Tibial nerve (tissue), 4 donors: ENCODE measurements around the gene IL17B.

ENCODE experiments used
- EP300 ChIP-seq, 2 donors: sonication (generic); formaldehyde crosslinking; IDR thresholded peaks; one replicate each; pipeline ENCODE4 v1.6.1; 2017; ENCODE audit warnings: antibody characterized with exemption in 2 of 2, mild to moderate bottlenecking in 1 of 2
- POLR2A ChIP-seq, 2 donors: fragments of 450-650 bp; IDR thresholded peaks; one replicate each; pipeline ENCODE4 v1.6.1; 2017; ENCODE audit warnings: antibody characterized with exemption in 2 of 2, mild to moderate bottlenecking in 2 of 2, moderate library complexity in 2 of 2
- TF ChIP-seq, protein P1 (sequence below), 5 experiments: fragments of 200-600 bp in 3 of 5; fragments of 450-650 bp in 2 of 5; sonication (generic) in 3 of 5; IDR thresholded peaks; one replicate each; pipeline ENCODE4 v1.5.1; 2016 to 2019; ENCODE audit warnings: antibody characterized with exemption in 5 of 5, mild to moderate bottlenecking in 3 of 5, moderate library complexity in 2 of 5

DNA sequence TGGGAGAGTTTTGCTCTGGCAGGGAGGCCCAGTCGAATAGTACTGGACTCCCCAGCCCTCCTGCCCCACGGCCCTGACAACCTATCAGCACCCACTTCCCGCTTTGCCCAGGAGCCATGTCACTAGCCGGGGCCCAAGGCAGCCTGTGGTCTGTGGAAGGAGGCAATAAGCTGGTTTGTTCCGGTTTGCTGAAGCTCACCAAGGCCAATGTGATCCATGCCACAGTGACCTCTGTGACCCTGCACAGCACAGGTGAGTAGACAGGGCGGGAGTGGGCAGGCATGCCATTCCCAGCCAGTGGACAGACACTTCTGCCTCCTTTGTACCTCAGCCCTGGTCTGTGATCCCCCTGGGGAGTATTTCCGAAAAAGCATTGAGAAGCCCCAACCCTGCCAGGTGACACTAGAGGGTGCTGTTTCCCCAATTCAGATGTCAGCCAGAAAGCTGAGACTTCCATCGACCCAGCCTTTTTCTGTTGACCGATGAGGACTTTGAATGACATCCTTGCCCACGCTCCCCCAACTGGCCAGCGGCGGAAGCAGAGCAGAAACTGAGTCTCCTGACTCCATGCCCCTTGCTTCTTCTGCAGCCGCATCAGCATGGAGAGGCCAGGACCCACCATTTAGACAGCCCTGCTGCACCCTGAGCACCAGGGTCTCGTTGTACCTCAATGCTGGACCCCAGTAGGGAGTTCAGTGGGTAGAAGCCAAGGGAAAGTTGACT lies 11.7 kb downstream of the IL17B start:
- TF ChIP-seq, protein P1, sequence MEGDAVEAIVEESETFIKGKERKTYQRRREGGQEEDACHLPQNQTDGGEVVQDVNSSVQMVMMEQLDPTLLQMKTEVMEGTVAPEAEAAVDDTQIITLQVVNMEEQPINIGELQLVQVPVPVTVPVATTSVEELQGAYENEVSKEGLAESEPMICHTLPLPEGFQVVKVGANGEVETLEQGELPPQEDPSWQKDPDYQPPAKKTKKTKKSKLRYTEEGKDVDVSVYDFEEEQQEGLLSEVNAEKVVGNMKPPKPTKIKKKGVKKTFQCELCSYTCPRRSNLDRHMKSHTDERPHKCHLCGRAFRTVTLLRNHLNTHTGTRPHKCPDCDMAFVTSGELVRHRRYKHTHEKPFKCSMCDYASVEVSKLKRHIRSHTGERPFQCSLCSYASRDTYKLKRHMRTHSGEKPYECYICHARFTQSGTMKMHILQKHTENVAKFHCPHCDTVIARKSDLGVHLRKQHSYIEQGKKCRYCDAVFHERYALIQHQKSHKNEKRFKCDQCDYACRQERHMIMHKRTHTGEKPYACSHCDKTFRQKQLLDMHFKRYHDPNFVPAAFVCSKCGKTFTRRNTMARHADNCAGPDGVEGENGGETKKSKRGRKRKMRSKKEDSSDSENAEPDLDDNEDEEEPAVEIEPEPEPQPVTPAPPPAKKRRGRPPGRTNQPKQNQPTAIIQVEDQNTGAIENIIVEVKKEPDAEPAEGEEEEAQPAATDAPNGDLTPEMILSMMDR (IDR thresholded peaks at IDR 0.05): peak; percentile 75 to 84 (median 77)
- TF ChIP-seq POLR2A (IDR thresholded peaks at IDR 0.05): no peak
- TF ChIP-seq EP300 (IDR thresholded peaks at IDR 0.05): no peak
